Lung (tissue), 12 donors: ENCODE data around the gene RAET1G. TPM values are rescaled to one million over a fixed set of nuclear protein-coding genes. Genes with fewer than 3 reads are reported as not detected.
A peak's percentile ranks its signal among the peaks of the same experiment; 100 is the strongest.

ENCODE experiments used
- ATAC-seq: fragments of 200-7000 bp; cut with Tn5 transposase; one replicate; pipeline ENCODE4 v1.9.1; 2020; ENCODE audit warnings: moderate number of reproducible peaks; ENCODE audit not compliant: insufficient read depth, low FRiP score
- DNase-seq, 3 donors: peaks; one replicate each; pipeline ENCODE4 v3.0.0-alpha.2; 2013 to 2017
- H3K27ac ChIP-seq, 2 donors: one replicate each; pipeline ENCODE4 v1.5.1; 2013; ENCODE audit warnings: mild to moderate bottlenecking in 2 of 2, moderate library complexity in 2 of 2, control low read depth in 1 of 2, inconsistent platforms in 1 of 2, low read depth in 1 of 2, low read length in 1 of 2
- H3K27me3 ChIP-seq, 3 donors: one replicate each; pipeline ENCODE4 v1.5.1; 2013; ENCODE audit warnings: low read length in 2 of 3; ENCODE audit not compliant: control insufficient read depth in 3 of 3, insufficient read depth in 3 of 3
- H3K36me3 ChIP-seq, 4 donors: one replicate each; pipeline ENCODE4 v1.5.1; 2013; ENCODE audit warnings: low read length in 4 of 4, mild to moderate bottlenecking in 1 of 4, moderate library complexity in 1 of 4; ENCODE audit not compliant: control insufficient read depth in 4 of 4, insufficient read depth in 4 of 4
- H3K4me1 ChIP-seq, 5 donors: one replicate each; pipeline ENCODE4 v1.5.1; 2013; ENCODE audit warnings: low read length in 5 of 5, mild to moderate bottlenecking in 2 of 5, moderate library complexity in 1 of 5; ENCODE audit not compliant: control insufficient read depth in 5 of 5, insufficient read depth in 5 of 5
- H3K4me3 ChIP-seq: one replicate; pipeline ENCODE4 v1.5.1; 2013; ENCODE audit warnings: mild to moderate bottlenecking, control low read depth, moderate library complexity
- H3K9ac ChIP-seq, 2 donors: one replicate each; pipeline ENCODE4 v1.5.1; 2013; ENCODE audit warnings: low read length in 2 of 2, control low read depth in 1 of 2; ENCODE audit not compliant: insufficient read depth in 1 of 2
- H3K9me3 ChIP-seq, 4 donors: one replicate each; pipeline ENCODE4 v1.5.1; 2013; ENCODE audit warnings: low read length in 3 of 4, mild to moderate bottlenecking in 1 of 4, moderate library complexity in 1 of 4; ENCODE audit not compliant: control insufficient read depth in 4 of 4, insufficient read depth in 3 of 4
- WGBS, 2 donors: extraction: QIAGEN DNeasy Blood & Tissue Kit; methylation state at CpG; one replicate each; pipeline ENCODE4 v1.1.7; 2013; 5-methylcytosine and 5-hydroxymethylcytosine counted together
- polyA plus RNA-seq, 2 donors: library from polyadenylated mRNA; stranded (reverse); fragments of 200-250 nt; gene quantifications; one replicate each; pipeline ENCODE4 v1.2.1, GENCODE V29; 2013
- total RNA-seq, 2 donors: library from RNA; depleted of rRNA in 1 of 2; stranded (reverse); fragments of >200 nt in 1 of 2; gene quantifications; one replicate each; pipeline ENCODE4 v1.2.1, GENCODE V29; 2014 to 2021
- TF ChIP-seq, protein P1 (sequence below): IDR thresholded peaks from 2 replicates; pipeline ENCODE4 v1.5.1; 2012; ENCODE audit warnings: mild to moderate bottlenecking; ENCODE audit errors: control extremely low read depth, extremely low read depth
- donor health status: control.
- donor health status: control.
- donor health status: Bipolar disorder and iron deficiency.
- donor health status: healthy.
- donor health status: DM: yes; HTN: yes; CAD: no.

RAET1G gene
- total and polyA plus RNA-seq, 4 donors = 0.32 to 1.8 (median 0.99) TPM

DNA sequence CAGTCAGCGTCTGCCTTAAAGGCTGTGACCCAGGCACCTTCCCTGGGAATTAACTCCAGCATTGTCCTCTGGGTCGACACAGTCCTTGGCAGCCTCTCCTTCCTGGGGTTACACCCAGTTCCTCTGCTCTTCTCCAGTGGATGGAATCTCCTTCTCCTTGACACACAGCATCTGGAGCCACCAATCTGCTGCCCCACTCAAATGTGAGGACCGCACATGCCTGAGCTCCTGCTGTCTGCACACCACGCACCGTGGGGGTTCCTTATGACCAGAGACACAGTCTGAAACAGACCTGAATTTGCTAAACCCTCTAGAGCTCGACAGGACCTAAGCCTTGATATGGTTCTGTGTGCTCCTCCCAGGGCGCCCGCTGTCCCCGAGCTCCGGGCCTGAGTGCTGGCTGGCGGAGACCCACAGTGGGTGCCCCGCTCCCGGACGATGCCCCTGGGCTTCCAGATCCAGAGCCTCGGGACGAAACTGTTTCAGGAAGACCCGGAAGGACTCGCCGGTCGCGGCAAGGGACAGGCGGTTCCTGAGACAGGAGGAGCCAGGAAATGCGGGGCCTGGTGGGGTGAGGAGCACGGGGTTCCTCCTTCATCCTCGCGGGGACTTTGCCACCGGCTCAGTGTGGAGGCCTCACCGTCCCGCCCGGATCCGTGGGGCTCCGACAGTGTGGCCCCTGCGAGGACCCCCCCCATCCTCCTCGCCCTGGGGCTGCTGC, 2.5 kb upstream of the RAET1G start:
- Histone ChIP-seq H3K27me3 (peaks cover 0 to 16% (median 15%) of the 10 kb centered on the region in 3 donors), H3K27ac (peak overlapping the region in 1 of 2 donors; percentile 55), H3K36me3 (no peaks in the 10 kb centered on the region), H3K4me3 (peak overlapping the region; percentile 12), H3K9ac (no peak overlapping the region), H3K4me1 (peaks cover 0 to 18% (median 0%) of the 10 kb centered on the region in 5 donors), H3K9me3 (peaks cover 0 to 2% (median 0%) of the 10 kb centered on the region in 4 donors)
- 10 to 12% methylated on average over 34 of the region's 34 CpGs for WGBS, 2 donors
- ATAC-seq = no peak
- peak; percentile 34 to 48 (median 35) for DNase-seq
- TF ChIP-seq, protein P1, sequence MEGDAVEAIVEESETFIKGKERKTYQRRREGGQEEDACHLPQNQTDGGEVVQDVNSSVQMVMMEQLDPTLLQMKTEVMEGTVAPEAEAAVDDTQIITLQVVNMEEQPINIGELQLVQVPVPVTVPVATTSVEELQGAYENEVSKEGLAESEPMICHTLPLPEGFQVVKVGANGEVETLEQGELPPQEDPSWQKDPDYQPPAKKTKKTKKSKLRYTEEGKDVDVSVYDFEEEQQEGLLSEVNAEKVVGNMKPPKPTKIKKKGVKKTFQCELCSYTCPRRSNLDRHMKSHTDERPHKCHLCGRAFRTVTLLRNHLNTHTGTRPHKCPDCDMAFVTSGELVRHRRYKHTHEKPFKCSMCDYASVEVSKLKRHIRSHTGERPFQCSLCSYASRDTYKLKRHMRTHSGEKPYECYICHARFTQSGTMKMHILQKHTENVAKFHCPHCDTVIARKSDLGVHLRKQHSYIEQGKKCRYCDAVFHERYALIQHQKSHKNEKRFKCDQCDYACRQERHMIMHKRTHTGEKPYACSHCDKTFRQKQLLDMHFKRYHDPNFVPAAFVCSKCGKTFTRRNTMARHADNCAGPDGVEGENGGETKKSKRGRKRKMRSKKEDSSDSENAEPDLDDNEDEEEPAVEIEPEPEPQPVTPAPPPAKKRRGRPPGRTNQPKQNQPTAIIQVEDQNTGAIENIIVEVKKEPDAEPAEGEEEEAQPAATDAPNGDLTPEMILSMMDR = no peak

GRCh38 chr6:149924933-149925252, 2.0 kb upstream of the RAET1G start:
- TF ChIP-seq, protein P1 = no peak
- Histone ChIP-seq H3K9me3 (peaks cover 0 to 2% (median 0%) of the 10 kb centered on the region in 4 donors), H3K9ac (no peak overlapping the region), H3K36me3 (no peaks in the 10 kb centered on the region), H3K27ac (no peak overlapping the region), H3K4me1 (peaks cover 0 to 18% (median 0%) of the 10 kb centered on the region in 5 donors), H3K4me3 (no peak overlapping the region), H3K27me3 (peaks cover 0 to 14% (median 12%) of the 10 kb centered on the region in 3 donors)
- ATAC-seq (no peak), DNase-seq (no peak)
- WGBS, 2 donors = 83 to 89% methylated on average over 4 of the region's 4 CpGs

DNA sequence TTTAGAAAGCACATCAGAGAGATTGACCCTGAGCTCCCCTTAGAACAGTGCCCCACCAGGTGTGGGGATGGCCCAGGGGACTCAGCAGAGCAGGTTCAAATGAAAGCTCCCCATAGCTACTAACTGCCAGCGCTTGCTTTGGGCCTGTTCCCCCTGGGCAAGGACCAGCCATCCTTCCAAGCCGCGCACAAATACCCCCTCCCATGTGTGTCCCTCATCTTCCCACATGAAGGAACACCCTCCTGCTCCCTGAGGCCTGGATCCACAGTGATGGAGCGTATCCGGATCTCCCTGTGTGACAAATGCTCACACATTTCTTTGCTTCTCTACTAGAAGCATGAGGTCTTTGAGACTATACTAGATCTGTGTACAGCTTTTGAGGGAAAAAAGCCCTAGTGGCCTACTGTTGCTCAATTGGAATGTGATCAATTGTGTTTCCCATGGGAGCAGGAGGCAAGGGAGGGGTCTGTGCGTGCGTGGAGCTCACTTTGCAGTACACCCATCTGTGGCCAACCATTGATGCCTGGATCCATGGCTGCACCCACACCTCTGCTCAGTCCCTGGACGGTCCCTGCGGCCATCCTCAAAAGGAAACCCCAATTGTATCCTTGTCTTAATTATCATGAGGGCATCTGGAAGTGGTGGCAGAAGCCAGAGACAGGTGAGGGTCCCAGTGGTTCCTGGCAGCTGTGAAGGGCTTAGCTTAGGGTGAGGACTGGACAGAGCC, 1.4 kb upstream of the RAET1G start:
- ATAC-seq = no peak
- Histone ChIP-seq H3K9me3 (peaks cover 0 to 2% (median 0%) of the 10 kb centered on the region in 4 donors), H3K4me3 (no peak overlapping the region), H3K36me3 (no peaks in the 10 kb centered on the region), H3K27me3 (peaks cover 0 to 8% (median 6%) of the 10 kb centered on the region in 3 donors), H3K27ac (no peak overlapping the region), H3K4me1 (peaks cover 0 to 18% (median 0%) of the 10 kb centered on the region in 5 donors), H3K9ac (no peak overlapping the region)
- TF ChIP-seq, protein P1 = no peak
- DNase-seq = no peak
- 76 to 87% methylated on average over 9 of the region's 9 CpGs for WGBS, 2 donors
